Smooth muscle cell (in vitro differentiated cells): ENCODE results near the gene ZXDC. TPM values are rescaled to one million over a fixed set of nuclear protein-coding genes. Genes with fewer than 3 reads are reported as not detected.

Experiments used
- DNase-seq: peaks from one replicate; lab custom pipeline; 2025; ENCODE audit not compliant: unreplicated experiment; lab: John Stamatoyannopoulos, UW
- H2AFZ ChIP-seq: fragments of 200-600 bp; sonication (generic); 2 replicates; pipeline ENCODE4 v1.6.0; 2016; ENCODE audit warnings: antibody characterized with exemption, low read depth, mild to moderate bottlenecking
- H3F3A ChIP-seq: fragments of 200-600 bp; sonication (generic); 2 replicates; pipeline ENCODE4 v1.6.0; 2017; ENCODE audit warnings: antibody characterized with exemption, low read depth
- H3K27ac ChIP-seq: fragments of 200-600 bp; sonication (generic); 2 replicates; pipeline ENCODE4 v1.5.1; 2016; ENCODE audit warnings: low read depth, mild to moderate bottlenecking
- H3K27me3 ChIP-seq: fragments of 200-600 bp; sonication (generic); 2 replicates; pipeline ENCODE4 v1.6.1; 2016; ENCODE audit warnings: low read depth, mild to moderate bottlenecking
- H3K36me3 ChIP-seq: fragments of 200-600 bp; sonication (generic); 2 replicates; pipeline ENCODE4 v1.5.1; 2016; ENCODE audit warnings: low read depth
- H3K4me1 ChIP-seq: fragments of 200-600 bp; sonication (generic); 2 replicates; pipeline ENCODE4 v1.5.1; 2016; ENCODE audit warnings: low read depth
- H3K4me2 ChIP-seq: fragments of 200-600 bp; sonication (generic); 2 replicates; pipeline ENCODE4 v1.6.0; 2016; ENCODE audit warnings: mild to moderate bottlenecking
- H3K4me3 ChIP-seq: fragments of 200-600 bp; sonication (generic); 2 replicates; pipeline ENCODE4 v1.5.1; 2016; ENCODE audit warnings: mild to moderate bottlenecking
- H3K79me2 ChIP-seq: fragments of 200-600 bp; sonication (generic); 2 replicates; pipeline ENCODE4 v1.6.0; 2016; ENCODE audit warnings: low read depth, mild to moderate bottlenecking
- H3K9ac ChIP-seq: fragments of 200-600 bp; sonication (generic); 2 replicates; pipeline ENCODE4 v1.6.0; 2016; ENCODE audit warnings: low read depth
- H3K9me3 ChIP-seq: fragments of 200-600 bp; sonication (generic); replicated peaks from 2 replicates; pipeline ENCODE4 v1.5.1; 2016; ENCODE audit warnings: low read depth
- H4K20me1 ChIP-seq: fragments of 200-600 bp; sonication (generic); 2 replicates; pipeline ENCODE4 v1.6.0; 2016; ENCODE audit warnings: low read depth
- CTCF ChIP-seq: fragments of 200-600 bp; sonication (generic); IDR thresholded peaks from 2 replicates; pipeline ENCODE4 v1.5.1; 2017; ENCODE audit warnings: borderline replicate concordance, mild to moderate bottlenecking, antibody characterized with exemption; ENCODE audit not compliant: insufficient read depth, poor library complexity, severe bottlenecking
- WGBS: methylation state at CpG from one replicate; pipeline ENCODE4 v1.1.7; 2016; ENCODE audit warnings: low lambda C conversion rate; 5-methylcytosine and 5-hydroxymethylcytosine counted together
- polyA plus RNA-seq: library from polyadenylated mRNA; unstranded; fragments of >200 nt; fragmentation: Nextera tagmentation; extraction: Ambion mirVana; gene quantifications from 2 replicates; pipeline ENCODE4 v1.2.1, GENCODE V29; 2016
- total RNA-seq: library from RNA; depleted of rRNA; stranded (reverse); fragments of >200 nt; gene quantifications from 2 replicates; pipeline ENCODE4 v1.2.3, GENCODE V29; 2014

Gene ZXDC
- total and polyA plus RNA-seq, 2 experiments from 2014 or later = 9.2 to 20.4 TPM

DNA sequence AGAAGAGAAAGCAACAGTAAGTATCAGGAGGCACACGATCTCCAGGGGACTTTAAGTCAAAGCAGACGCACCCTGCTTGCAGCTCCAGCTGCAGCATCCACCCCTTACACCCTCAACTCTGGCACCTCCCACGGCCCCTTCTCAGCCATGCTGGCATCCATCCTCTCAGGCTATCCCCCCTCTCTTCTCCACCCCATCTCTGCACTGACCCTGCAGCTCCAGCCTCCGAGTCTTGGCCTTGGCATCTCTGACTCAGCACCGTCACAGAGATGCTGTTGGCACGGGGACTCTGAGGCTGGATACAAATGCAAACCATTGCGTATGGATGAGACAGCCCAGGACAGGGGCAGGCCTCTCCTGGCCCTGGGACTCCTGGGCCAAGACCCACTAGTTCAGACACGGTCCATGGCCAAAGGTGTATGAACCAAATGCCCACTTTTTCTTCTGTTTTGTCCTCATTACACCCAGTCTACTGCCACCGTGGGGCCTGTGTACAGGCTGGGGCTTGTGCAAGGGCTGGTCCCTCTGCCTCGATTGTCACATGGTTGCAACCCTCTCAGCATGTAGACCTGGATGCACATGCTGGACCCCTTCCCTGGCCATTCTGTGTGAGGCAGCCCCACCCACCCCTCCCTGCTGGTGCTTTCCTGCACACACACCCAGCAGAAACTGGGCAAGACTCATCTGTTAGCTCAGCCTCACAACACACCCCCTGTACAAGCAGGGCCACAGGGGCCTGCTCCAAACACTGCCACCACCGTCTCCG, 18.7 kb upstream of the ZXDC start:
- no peak overlapping the region for H2AFZ ChIP-seq
- DNase-seq = no peak

GRCh38 chr3:126493739-126494138, 18.0 kb upstream of the ZXDC start:
- no peaks in the 10 kb centered on the region for H3K36me3 ChIP-seq
- TF ChIP-seq CTCF = no peak
- H3K9ac ChIP-seq = no peak overlapping the region
- WGBS = 86% methylated on average over 9 of the region's 9 CpGs
- no peaks in the 10 kb centered on the region for H3K27me3 ChIP-seq
- no peaks in the 10 kb centered on the region for H3K4me1 ChIP-seq
- H3F3A ChIP-seq = no peaks in the 10 kb centered on the region
- H3K4me2 ChIP-seq = no peak overlapping the region
- H3K9me3 ChIP-seq = no peaks in the 10 kb centered on the region
- DNase-seq = no peak
- H3K79me2 ChIP-seq = no peaks in the 10 kb centered on the region
- no peak overlapping the region for H3K4me3 ChIP-seq
- H3K27ac ChIP-seq = no peak overlapping the region
- H2AFZ ChIP-seq = no peak overlapping the region
- H4K20me1 ChIP-seq = no peaks in the 10 kb centered on the region

More for the DNA sequence above, 18.7 kb upstream of the ZXDC start:
- no peaks in the 10 kb centered on the region for H3K4me1 ChIP-seq
- H3K27ac ChIP-seq = no peak overlapping the region
- H3K4me3 ChIP-seq = no peak overlapping the region
- TF ChIP-seq CTCF = no peak
- H3F3A ChIP-seq = no peaks in the 10 kb centered on the region
- H3K36me3 ChIP-seq = no peaks in the 10 kb centered on the region
- H4K20me1 ChIP-seq = no peaks in the 10 kb centered on the region
- H3K27me3 ChIP-seq = no peaks in the 10 kb centered on the region
- H3K79me2 ChIP-seq = no peaks in the 10 kb centered on the region
- no peak overlapping the region for H3K9ac ChIP-seq
- WGBS = 82% methylated on average over 12 of the region's 12 CpGs
- H3K4me2 ChIP-seq = no peak overlapping the region
- no peaks in the 10 kb centered on the region for H3K9me3 ChIP-seq

DNA sequence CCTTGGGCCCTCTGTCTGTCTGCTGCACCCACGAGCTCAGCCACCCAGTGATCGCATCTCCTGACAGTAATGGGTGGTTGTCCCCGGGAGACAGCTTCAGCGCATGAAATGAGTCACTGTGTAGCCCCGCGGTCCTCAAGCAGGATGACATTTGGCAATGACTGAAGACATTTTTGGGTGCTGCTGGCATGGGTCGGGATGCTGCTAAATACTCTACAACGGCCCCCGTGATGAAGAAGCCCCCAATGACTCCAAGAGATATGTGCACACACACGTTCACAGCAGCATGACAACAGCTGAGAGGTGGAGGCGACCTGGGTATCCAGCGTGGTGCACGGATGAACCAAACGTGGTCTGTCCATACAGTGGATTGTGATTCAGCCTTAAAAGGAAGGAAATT, 17.4 kb upstream of the ZXDC start:
- H3K9me3 ChIP-seq = no peaks in the 10 kb centered on the region
- WGBS = 87% methylated on average over 14 of the region's 14 CpGs

More for the DNA sequence above, 17.4 kb upstream of the ZXDC start:
- H3K4me3 ChIP-seq = no peak overlapping the region
- H2AFZ ChIP-seq = no peak overlapping the region
- no peaks in the 10 kb centered on the region for H4K20me1 ChIP-seq
- no peak for DNase-seq
- H3K4me1 ChIP-seq = no peaks in the 10 kb centered on the region
- TF ChIP-seq CTCF = no peak
- no peaks in the 10 kb centered on the region for H3F3A ChIP-seq
- H3K36me3 ChIP-seq = no peaks in the 10 kb centered on the region
- H3K9ac ChIP-seq = no peak overlapping the region
- no peaks in the 10 kb centered on the region for H3K79me2 ChIP-seq
- no peak overlapping the region for H3K4me2 ChIP-seq
- H3K27me3 ChIP-seq = no peaks in the 10 kb centered on the region
- H3K27ac ChIP-seq = no peak overlapping the region
